IMR-90 (cell line): ENCODE data around the gene NHP2. TPM values are rescaled to one million over a fixed set of nuclear protein-coding genes. Genes with fewer than 3 reads are reported as not detected.

Experiments used
- ATAC-seq: fragments of 200-7000 bp; cut with Tn5 transposase; 2 replicates; pipeline ENCODE4 v1.9.1; 2020; ENCODE audit warnings: low read depth, mild to moderate bottlenecking, moderate library complexity
- BruUV-seq: library from RNA; stranded (reverse); fragments of 400-500 nt; replicated peaks from 2 replicates; lab custom pipeline; 2021; lab: Mats Ljungman, UMichigan
- CTCF ChIA-PET: fragments of 300-600 bp; formaldehyde crosslinking; extraction: SDS; loops from one replicate; lab custom pipeline; 2021; ENCODE audit warnings: antibody characterized with exemption; lab: Yijun Ruan, JAX
- POLR2A ChIA-PET: fragments of 300-600 bp; sonication (Branson Sonifier 250); formaldehyde crosslinking; loops from one replicate; lab custom pipeline; 2022; ENCODE audit warnings: antibody characterized with exemption; ENCODE audit not compliant: unreplicated experiment; lab: Charles Lee
- DNase-seq: peaks from one replicate; pipeline ENCODE4 v3.0.0; 2013
- H2AFZ ChIP-seq: replicated peaks from 2 replicates; pipeline ENCODE3; 2013; ENCODE audit warnings: low read length, mild to moderate bottlenecking; ENCODE audit not compliant: poor library complexity
- H2AK5ac ChIP-seq: 2 replicates; pipeline ENCODE4 v1.6.1; 2013; ENCODE audit warnings: low read depth, low read length, inconsistent platforms
- H2AK9ac ChIP-seq: replicated peaks from 2 replicates; pipeline ENCODE3; 2013; ENCODE audit warnings: mild to moderate bottlenecking, low read depth, low read length, moderate library complexity; ENCODE audit not compliant: poor library complexity
- H2BK120ac ChIP-seq: 2 replicates; pipeline ENCODE4 v1.6.1; 2013; ENCODE audit warnings: low read depth, low read length, inconsistent platforms
- H2BK15ac ChIP-seq: 3 replicates; pipeline ENCODE4 v1.6.1; 2013; ENCODE audit warnings: low read depth, low read length, inconsistent platforms
- H2BK20ac ChIP-seq: 2 replicates; pipeline ENCODE4 v1.6.1; 2013; ENCODE audit warnings: low read depth, mild to moderate bottlenecking, inconsistent platforms, low read length, moderate library complexity
- H2BK5ac ChIP-seq: 2 replicates; pipeline ENCODE4 v1.6.1; 2013; ENCODE audit warnings: mild to moderate bottlenecking, low read depth, low read length, inconsistent platforms; ENCODE audit not compliant: poor library complexity, severe bottlenecking
- H3K14ac ChIP-seq: replicated peaks from 2 replicates; pipeline ENCODE4 v1.6.1; 2013; ENCODE audit warnings: low read depth, low read length, inconsistent platforms
- H3K18ac ChIP-seq: 2 replicates; pipeline ENCODE4 v1.6.1; 2013; ENCODE audit warnings: low read depth, low read length, control low read depth
- H3K23ac ChIP-seq: 2 replicates; pipeline ENCODE4 v1.6.1; 2013; ENCODE audit warnings: low read depth, low read length, inconsistent platforms
- H3K27ac ChIP-seq: 2 replicates; pipeline ENCODE4 v1.5.1; 2013; ENCODE audit warnings: mild to moderate bottlenecking, control low read depth, low read length; ENCODE audit not compliant: insufficient read depth
- H3K27me3 ChIP-seq: 2 replicates; pipeline ENCODE4 v1.6.1; 2013; ENCODE audit warnings: low read length; ENCODE audit not compliant: control insufficient read depth, insufficient read depth
- H3K36me3 ChIP-seq: 2 replicates; pipeline ENCODE4 v1.6.1; 2013; ENCODE audit warnings: low read length, mixed read lengths; ENCODE audit not compliant: control insufficient read depth, insufficient read depth
- H3K4ac ChIP-seq: 2 replicates; pipeline ENCODE4 v1.6.1; 2013; ENCODE audit warnings: low read depth, low read length, inconsistent platforms
- H3K4me1 ChIP-seq: 2 replicates; pipeline ENCODE4 v1.6.1; 2013; ENCODE audit warnings: low read length, mixed read lengths; ENCODE audit not compliant: control insufficient read depth, insufficient read depth
- H3K4me2 ChIP-seq: 2 replicates; pipeline ENCODE4 v1.6.1; 2013; ENCODE audit warnings: low read depth, mild to moderate bottlenecking, control low read depth, low read length, moderate library complexity
- H3K4me3 ChIP-seq: 2 replicates; pipeline ENCODE4 v1.5.1; 2013; ENCODE audit warnings: low read depth, mild to moderate bottlenecking, control low read depth, low read length, moderate library complexity; ENCODE audit not compliant: insufficient read depth
- H3K56ac ChIP-seq: 2 replicates; pipeline ENCODE4 v1.6.1; 2013; ENCODE audit warnings: low read length, inconsistent platforms; ENCODE audit not compliant: insufficient read depth; ENCODE audit errors: extremely low read depth
- H3K79me1 ChIP-seq, 2 experiments: 2 replicates each; pipeline ENCODE4 v1.6.1; 2013; ENCODE audit warnings: low read length in 2 of 2, inconsistent platforms in 1 of 2, low read depth in 1 of 2
- H3K9ac ChIP-seq: 2 replicates; pipeline ENCODE4 v1.6.1; 2013; ENCODE audit warnings: low read depth, low read length, control low read depth
- H3K9me1 ChIP-seq: 2 replicates; pipeline ENCODE4 v1.6.1; 2013; ENCODE audit warnings: low read length, inconsistent platforms; ENCODE audit not compliant: insufficient read depth
- H3K9me3 ChIP-seq: 2 replicates; pipeline ENCODE4 v1.6.1; 2013; ENCODE audit warnings: low read length; ENCODE audit not compliant: control insufficient read depth, insufficient read depth
- H4K20me1 ChIP-seq: 2 replicates; pipeline ENCODE4 v1.6.1; 2013; ENCODE audit warnings: low read length, inconsistent platforms; ENCODE audit not compliant: insufficient read depth
- H4K5ac ChIP-seq: 2 replicates; pipeline ENCODE4 v1.6.1; 2013; ENCODE audit warnings: mild to moderate bottlenecking, low read depth, low read length, control low read depth
- H4K8ac ChIP-seq, 2 experiments: 2 replicates each; pipeline ENCODE4 v1.6.1; 2013; ENCODE audit warnings: low read depth in 2 of 2, low read length in 2 of 2, control low read depth in 1 of 2, inconsistent platforms in 1 of 2
- H4K91ac ChIP-seq: 2 replicates; pipeline ENCODE4 v1.6.1; 2013; ENCODE audit warnings: low read depth, low read length, inconsistent platforms; ENCODE audit not compliant: insufficient read depth
- CTCF ChIP-seq: conservative IDR thresholded peaks from 2 replicates; pipeline ENCODE4 v1.5.1; 2012; ENCODE audit warnings: mild to moderate bottlenecking, low read depth, low read length, improper control_type of control experiment
- ELK1 ChIP-seq: fragments of 150-350 bp; IDR thresholded peaks from 2 replicates; pipeline ENCODE4 v1.6.1; 2016; ENCODE audit warnings: low read depth, mild to moderate bottlenecking, low read length, moderate library complexity, borderline replicate concordance
- MAFK ChIP-seq: IDR thresholded peaks from 2 replicates; pipeline ENCODE4 v1.6.1; 2012; ENCODE audit warnings: low read depth, low read length, improper control_type of control experiment
- MAZ ChIP-seq: IDR thresholded peaks from 2 replicates; pipeline ENCODE4 v1.6.1; 2012; ENCODE audit warnings: low read depth, mild to moderate bottlenecking, low read length, improper control_type of control experiment, moderate library complexity, borderline replicate concordance
- USF2 ChIP-seq: fragments of 150-350 bp; IDR thresholded peaks from 2 replicates; pipeline ENCODE4 v1.6.1; 2017; ENCODE audit warnings: mild to moderate bottlenecking, antibody characterized with exemption, low read length, low read depth
- WGBS, 2 experiments: methylation state at CpG; one replicate each; pipeline versions ENCODE4 v1.1.5 to v1.1.7; 2013; ENCODE audit warnings: missing lambda C conversion rate in 2 of 2; ENCODE audit not compliant: insufficient read length in 1 of 2; ENCODE audit errors: extremely low coverage in 2 of 2; 5-methylcytosine and 5-hydroxymethylcytosine counted together
- dilution Hi-C: fragments of 300-500 bp; cut with HindIII; formaldehyde crosslinking; loops from one replicate; pipeline ENCODE4 v1.14.3; 2018; ENCODE audit warnings: low sequenced_read_pairs; ENCODE audit not compliant: unreplicated experiment
- in situ Hi-C: fragments of 300-500 bp; cut with MboI; formaldehyde crosslinking; loops from 3 replicates; pipeline ENCODE4 v1.14.3; 2019; ENCODE audit warnings: low sequenced_read_pairs, inconsistent platforms, mixed read lengths
- intact Hi-C: fragments of 100-400 bp; cut with micrococcal nuclease; formaldehyde crosslinking; loops from 2 replicates; pipeline ENCODE4 v1.10.0; 2022
- polyA plus RNA-seq, 3 experiments: library from polyadenylated mRNA; depleted of rRNA; stranded (reverse); fragments of >200 nt; gene quantifications; 2 replicates each; pipeline ENCODE4 v1.2.3, GENCODE V29; 2012; ENCODE audit warnings: low replicate concordance in 1 of 3
- total RNA-seq: library from RNA; depleted of rRNA; stranded (reverse); fragments of >200 nt; gene quantifications from 2 replicates; pipeline ENCODE4 v1.2.3, GENCODE V29; 2012

NHP2 gene
- total and polyA plus RNA-seq, 2 of the 4 experiments (the other 2 are of a cell fraction) = 180 to 278 TPM

GRCh38 chr5:178122346-178122745, 31.3 kb downstream of the NHP2 start:
- no peaks in the 10 kb centered on the region for H3K9me1 ChIP-seq
- H4K20me1 ChIP-seq = no peaks in the 10 kb centered on the region; the same call in 1 of the 2 replicates
- in situ Hi-C loops (no loop called here), intact Hi-C loops (no loop called here), dilution Hi-C loops (no loop called here)
- H2BK20ac ChIP-seq = no peak overlapping the region
- no peak overlapping the region for H3K4ac ChIP-seq
- H3K9me3 ChIP-seq = no peaks in the 10 kb centered on the region
- no peak overlapping the region for H2BK120ac ChIP-seq
- ATAC-seq (no peak), DNase-seq (no peak)
- WGBS, 2 experiments = 92% methylated on average over 2 of the region's 5 CpGs; no CpG with 5 or more reads in 1 of the 2 experiments
- no peak overlapping the region for H2AK9ac ChIP-seq
- no peak overlapping the region for H3K27ac ChIP-seq
- ChIA-PET POLR2A (no interaction called here), CTCF (no interaction called here)
- H3K9ac ChIP-seq = no peak overlapping the region
- TF ChIP-seq CTCF (no peak), ELK1 (no peak), MAFK (no peak), USF2 (no peak), MAZ (no peak)
- H3K79me1 ChIP-seq = no peaks in the 10 kb centered on the region
- peak overlapping the region; percentile 63 for H2AFZ ChIP-seq
- no peak overlapping the region for H4K5ac ChIP-seq
- no peak overlapping the region for H3K23ac ChIP-seq
- no peak overlapping the region for H3K14ac ChIP-seq
- no peak overlapping the region for H2BK15ac ChIP-seq
- H3K27me3 ChIP-seq = peaks cover 9% of the 10 kb centered on the region
- H4K91ac ChIP-seq = no peak overlapping the region
- H3K4me3 ChIP-seq = no peak overlapping the region
- no peaks in the 10 kb centered on the region for H3K36me3 ChIP-seq
- no peak overlapping the region for H4K8ac ChIP-seq
- H2BK5ac ChIP-seq = no peak overlapping the region
- H3K18ac ChIP-seq = no peak overlapping the region
- BruUV-seq = no TSS peak
- H3K4me2 ChIP-seq = no peak overlapping the region
- H3K56ac ChIP-seq = no peak overlapping the region
- H3K4me1 ChIP-seq = peaks cover 6% of the 10 kb centered on the region; the same call in 1 of the 2 replicates
- H2AK5ac ChIP-seq = no peak overlapping the region
